ENCODE data around the gene ACACA.
A peak's percentile ranks its signal among the peaks of the same experiment; 100 is the strongest.
"Not testable (repeated sequence)": the region's sequence is repeated elsewhere in the genome, so short reads cannot be mapped to it uniquely, and the experiment has no call there.

Gene ACACA

DNA sequence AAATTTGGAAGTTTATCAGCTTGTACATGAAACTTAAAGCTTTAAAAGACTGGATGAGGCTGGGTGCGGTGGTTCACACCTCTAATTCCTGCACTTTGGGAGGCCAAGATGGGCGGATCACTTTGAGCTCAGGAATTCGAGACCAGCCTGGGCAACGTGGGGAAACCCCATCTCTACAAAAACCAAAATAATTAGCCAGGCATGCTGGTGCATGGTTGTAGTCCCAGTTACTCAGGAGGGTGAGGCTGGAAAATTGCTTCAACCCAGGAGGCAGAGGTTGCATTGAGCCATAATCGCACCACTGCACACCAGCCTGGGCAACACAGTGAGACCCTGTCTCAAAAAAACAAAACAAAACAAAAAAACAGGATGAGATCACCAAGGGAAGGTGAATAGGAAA, 248.3 kb downstream of the ACACA start:
- Histone ChIP-seq H3K4me1 (ENCODE audit: control extremely low read depth in 1 of 4, control insufficient read depth in 4 of 4, insufficient read depth in 4 of 4, low read length in 3 of 4) (no peaks in the 10 kb centered on the region), H3K9me3 (ENCODE audit: control extremely low read depth in 1 of 5, control insufficient read depth in 4 of 5, insufficient read depth in 2 of 5, low read depth in 1 of 5, low read length in 4 of 5) (no peaks in the 10 kb centered on the region), H3K27ac (ENCODE audit: insufficient read depth in 1 of 2, low read depth in 1 of 2, low read length in 2 of 2, poor library complexity in 1 of 2, severe bottlenecking in 2 of 2) (no peak overlapping the region), H3K36me3 (ENCODE audit: control insufficient read depth in 4 of 4, insufficient read depth in 4 of 4, low read length in 3 of 4) (peaks cover 5 to 62% (median 15%) of the 10 kb centered on the region in 4 experiments), H3K4me3 (ENCODE audit: control insufficient read depth in 1 of 7, extremely low read depth in 1 of 7, insufficient read depth in 4 of 7, low read depth in 2 of 7, low read length in 6 of 7) (no peak overlapping the region), H3K27me3 (replicated peaks in 2 of 5; ENCODE audit: control insufficient read depth in 4 of 5, insufficient read depth in 5 of 5, low read length in 4 of 5) (no peaks in the 10 kb centered on the region)
- 100% methylated on average over 1 of the region's 5 CpGs for WGBS (ENCODE audit: insufficient coverage)
- DNase-seq: no peak
- POLR2A ChIA-PET: no interaction called here
- CTCF ChIA-PET: no interaction called here

- H3K4me3 ChIP-seq (ENCODE audit: control insufficient read depth in 1 of 7, extremely low read depth in 1 of 7, insufficient read depth in 4 of 7, low read depth in 2 of 7, low read length in 6 of 7): no peak overlapping the region
- no peaks in the 10 kb centered on the region for H3K9me3 ChIP-seq (ENCODE audit: control extremely low read depth in 1 of 5, control insufficient read depth in 4 of 5, insufficient read depth in 2 of 5, low read depth in 1 of 5, low read length in 4 of 5)
- POLR2A ChIA-PET: no interaction called here
Measured at GRCh38 chr17:37148156-37148555, 258.5 kb downstream of the ACACA start.

DNA sequence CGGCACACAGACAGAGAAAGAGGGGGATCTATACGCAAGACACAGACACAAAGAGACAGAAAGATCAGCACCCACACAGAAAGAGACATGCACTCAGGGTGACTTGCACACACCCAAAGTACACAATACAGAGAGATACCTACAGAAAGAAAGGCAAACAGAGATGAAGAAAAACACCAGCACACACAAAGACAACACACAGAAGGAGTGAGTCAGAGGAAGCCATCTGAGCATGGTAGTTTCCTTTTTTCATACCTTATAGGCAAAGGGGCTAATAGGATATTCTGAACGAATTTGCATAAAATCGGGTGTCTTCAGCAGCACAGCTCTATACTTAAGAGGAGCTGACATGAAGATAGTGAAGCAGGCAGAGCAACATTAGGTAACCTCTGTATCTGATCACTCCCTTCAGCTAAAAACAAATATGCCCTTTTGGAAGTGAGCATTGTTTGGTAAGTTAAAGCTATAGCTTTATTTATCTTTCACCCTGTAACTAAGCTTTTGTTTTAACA, 259.3 kb downstream of the ACACA start:
- Histone ChIP-seq H3K4me3 (ENCODE audit: control insufficient read depth in 1 of 7, extremely low read depth in 1 of 7, insufficient read depth in 4 of 7, low read depth in 2 of 7, low read length in 6 of 7) (no peak overlapping the region), H3K4me1 (ENCODE audit: control extremely low read depth in 1 of 4, control insufficient read depth in 4 of 4, insufficient read depth in 4 of 4, low read length in 3 of 4) (peaks cover 0 to 4% (median 1%) of the 10 kb centered on the region in 4 experiments), H3K27me3 (replicated peaks in 2 of 5; ENCODE audit: control insufficient read depth in 4 of 5, insufficient read depth in 5 of 5, low read length in 4 of 5) (no peaks in the 10 kb centered on the region), H3K27ac (ENCODE audit: insufficient read depth in 1 of 2, low read depth in 1 of 2, low read length in 2 of 2, poor library complexity in 1 of 2, severe bottlenecking in 2 of 2) (peak overlapping the region in 1 of 2 experiments; percentile 32), H3K36me3 (ENCODE audit: control insufficient read depth in 4 of 4, insufficient read depth in 4 of 4, low read length in 3 of 4) (peaks cover 3 to 54% (median 8%) of the 10 kb centered on the region in 4 experiments), H3K9me3 (ENCODE audit: control extremely low read depth in 1 of 5, control insufficient read depth in 4 of 5, insufficient read depth in 2 of 5, low read depth in 1 of 5, low read length in 4 of 5) (no peaks in the 10 kb centered on the region)
- ChIA-PET POLR2A (interaction anchor here (0.7 kb wide), 1 partner anchor 28 kb away, joined by 3 read pairs; no protein-coding TSS in a partner anchor), CTCF (no interaction called here)
- WGBS (ENCODE audit: insufficient coverage): 90% methylated on average over 3 of the region's 4 CpGs
- peak in 2 of 3 donors; percentile 27 to 43 for DNase-seq

More at GRCh38 chr17:37148156-37148555, 258.5 kb downstream of the ACACA start:
- WGBS (ENCODE audit: insufficient coverage): no CpG with 5 or more reads among the region's 2 CpGs
- H3K27me3 ChIP-seq (replicated peaks in 2 of 5; ENCODE audit: control insufficient read depth in 4 of 5, insufficient read depth in 5 of 5, low read length in 4 of 5): no peaks in the 10 kb centered on the region
- no peak for DNase-seq
- CTCF ChIA-PET: interaction anchor here (0.7 kb wide), 1 partner anchor 15 kb away, joined by 3 read pairs; no protein-coding TSS in a partner anchor
- H3K4me1 ChIP-seq (ENCODE audit: control extremely low read depth in 1 of 4, control insufficient read depth in 4 of 4, insufficient read depth in 4 of 4, low read length in 3 of 4): peaks cover 0 to 4% (median 1%) of the 10 kb centered on the region in 4 experiments
- H3K36me3 ChIP-seq (ENCODE audit: control insufficient read depth in 4 of 4, insufficient read depth in 4 of 4, low read length in 3 of 4): peaks cover 3 to 57% (median 9%) of the 10 kb centered on the region in 4 experiments
- H3K27ac ChIP-seq (ENCODE audit: insufficient read depth in 1 of 2, low read depth in 1 of 2, low read length in 2 of 2, poor library complexity in 1 of 2, severe bottlenecking in 2 of 2): no peak overlapping the region

GRCh38 chr17:37146086-37147064, 260.3 kb downstream of the ACACA start:
- no peak for DNase-seq
- POLR2A ChIA-PET: no interaction called here
- H3K4me1 ChIP-seq (ENCODE audit: control extremely low read depth in 1 of 4, control insufficient read depth in 4 of 4, insufficient read depth in 4 of 4, low read length in 3 of 4): peaks cover 0 to 4% (median 1%) of the 10 kb centered on the region in 4 experiments

DNA sequence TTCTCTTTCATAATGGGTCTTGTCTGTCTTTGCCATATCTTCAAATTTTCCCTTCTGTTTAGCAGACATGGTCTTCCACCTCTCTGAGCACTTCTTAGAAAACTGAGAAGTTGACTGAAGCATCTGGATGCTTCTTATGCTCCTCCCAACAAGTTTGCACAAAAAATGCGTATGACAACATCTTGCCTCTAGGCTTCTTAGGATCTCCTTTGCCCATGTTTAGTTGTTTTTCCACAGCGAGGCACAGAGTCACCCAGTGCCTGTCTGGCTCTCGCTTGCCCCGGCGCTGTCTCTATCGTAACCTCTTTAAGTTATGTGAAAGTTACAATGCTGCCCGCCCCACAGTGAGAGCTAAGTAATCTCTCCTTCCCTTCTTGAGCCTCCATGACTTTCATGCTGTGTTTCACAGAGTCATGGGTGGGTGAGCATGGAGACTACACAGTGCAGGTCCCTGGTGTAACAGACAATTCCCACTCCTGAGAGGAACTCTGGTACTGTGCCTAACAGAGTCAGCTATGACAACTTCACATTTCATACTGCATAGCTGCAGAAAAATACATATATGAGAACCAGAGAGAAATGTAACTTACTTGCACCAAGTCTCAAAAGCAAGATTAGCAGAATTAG, 262.4 kb downstream of the ACACA start:
- ChIA-PET POLR2A (no interaction called here), CTCF (no interaction called here)
- 100% methylated on average over 7 of the region's 7 CpGs for WGBS (ENCODE audit: insufficient coverage)
- H3K4me3 ChIP-seq (ENCODE audit: control insufficient read depth in 1 of 7, extremely low read depth in 1 of 7, insufficient read depth in 4 of 7, low read depth in 2 of 7, low read length in 6 of 7): no peak overlapping the region
- H3K9me3 ChIP-seq (ENCODE audit: control extremely low read depth in 1 of 5, control insufficient read depth in 4 of 5, insufficient read depth in 2 of 5, low read depth in 1 of 5, low read length in 4 of 5): no peaks in the 10 kb centered on the region
- H3K27ac ChIP-seq (ENCODE audit: insufficient read depth in 1 of 2, low read depth in 1 of 2, low read length in 2 of 2, poor library complexity in 1 of 2, severe bottlenecking in 2 of 2): no peak overlapping the region
- peaks cover 0 to 4% (median 1%) of the 10 kb centered on the region in 4 experiments for H3K4me1 ChIP-seq (ENCODE audit: control extremely low read depth in 1 of 4, control insufficient read depth in 4 of 4, insufficient read depth in 4 of 4, low read length in 3 of 4)
- H3K27me3 ChIP-seq (replicated peaks in 2 of 5; ENCODE audit: control insufficient read depth in 4 of 5, insufficient read depth in 5 of 5, low read length in 4 of 5): no peaks in the 10 kb centered on the region
- H3K36me3 ChIP-seq (ENCODE audit: control insufficient read depth in 4 of 4, insufficient read depth in 4 of 4, low read length in 3 of 4): peaks cover 3 to 53% (median 7%) of the 10 kb centered on the region in 4 experiments
- DNase-seq: no peak

More at GRCh38 chr17:37146086-37147064, 260.3 kb downstream of the ACACA start:
- no peak overlapping the region for H3K27ac ChIP-seq (ENCODE audit: insufficient read depth in 1 of 2, low read depth in 1 of 2, low read length in 2 of 2, poor library complexity in 1 of 2, severe bottlenecking in 2 of 2)
- peaks cover 3 to 53% (median 5%) of the 10 kb centered on the region in 4 experiments for H3K36me3 ChIP-seq (ENCODE audit: control insufficient read depth in 4 of 4, insufficient read depth in 4 of 4, low read length in 3 of 4)
- H3K9me3 ChIP-seq (ENCODE audit: control extremely low read depth in 1 of 5, control insufficient read depth in 4 of 5, insufficient read depth in 2 of 5, low read depth in 1 of 5, low read length in 4 of 5): no peaks in the 10 kb centered on the region
- no peaks in the 10 kb centered on the region for H3K27me3 ChIP-seq (replicated peaks in 2 of 5; ENCODE audit: control insufficient read depth in 4 of 5, insufficient read depth in 5 of 5, low read length in 4 of 5)
- H3K4me3 ChIP-seq (ENCODE audit: control insufficient read depth in 1 of 7, extremely low read depth in 1 of 7, insufficient read depth in 4 of 7, low read depth in 2 of 7, low read length in 6 of 7): no peak overlapping the region
- 96% methylated on average over 3 of the region's 8 CpGs for WGBS (ENCODE audit: insufficient coverage)
- CTCF ChIA-PET: no interaction called here

DNA sequence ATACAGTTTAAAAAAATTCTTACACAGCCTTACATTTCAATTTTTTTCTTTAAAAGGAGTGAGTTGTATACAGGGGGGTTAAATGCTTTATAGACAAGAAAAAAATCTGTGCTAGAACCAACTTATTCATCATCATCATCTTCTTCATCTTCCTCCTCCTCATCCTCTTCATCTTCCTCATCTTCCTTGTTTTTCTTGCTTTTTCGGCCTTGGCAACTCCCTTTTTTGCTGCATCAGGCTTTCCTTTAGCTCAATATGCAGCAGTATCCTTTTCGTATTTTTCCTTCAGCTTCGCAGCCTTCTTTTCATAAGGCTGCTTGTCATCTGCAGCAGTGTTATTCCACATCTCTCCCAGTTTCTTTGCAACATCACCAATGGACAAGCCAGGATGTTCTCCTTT, 263.1 kb downstream of the ACACA start:
- H3K36me3 ChIP-seq (ENCODE audit: control insufficient read depth in 4 of 4, insufficient read depth in 4 of 4, low read length in 3 of 4): peaks cover 3 to 54% (median 7%) of the 10 kb centered on the region in 4 experiments
- H3K4me1 ChIP-seq (ENCODE audit: control extremely low read depth in 1 of 4, control insufficient read depth in 4 of 4, insufficient read depth in 4 of 4, low read length in 3 of 4); POLR2A ChIA-PET; H3K27me3 ChIP-seq (replicated peaks in 2 of 5; ENCODE audit: control insufficient read depth in 4 of 5, insufficient read depth in 5 of 5, low read length in 4 of 5); CTCF ChIA-PET; H3K4me3 ChIP-seq (ENCODE audit: control insufficient read depth in 1 of 7, extremely low read depth in 1 of 7, insufficient read depth in 4 of 7, low read depth in 2 of 7, low read length in 6 of 7); H3K9me3 ChIP-seq (ENCODE audit: control extremely low read depth in 1 of 5, control insufficient read depth in 4 of 5, insufficient read depth in 2 of 5, low read depth in 1 of 5, low read length in 4 of 5); DNase-seq; H3K27ac ChIP-seq (ENCODE audit: insufficient read depth in 1 of 2, low read depth in 1 of 2, low read length in 2 of 2, poor library complexity in 1 of 2, severe bottlenecking in 2 of 2): not testable (repeated sequence)
- 100% methylated on average over 1 of the region's 3 CpGs for WGBS (ENCODE audit: insufficient coverage)
